ENCODE results near the gene SLC22A13. TPM values are rescaled to one million over a fixed set of nuclear protein-coding genes. Genes with fewer than 3 reads are reported as not detected.

The SLC22A13 gene
- total and polyA plus RNA-seq, 2 of the 4 experiments (the other 2 are of a cell fraction) = under 0.01 to 0.22 TPM

DNA sequence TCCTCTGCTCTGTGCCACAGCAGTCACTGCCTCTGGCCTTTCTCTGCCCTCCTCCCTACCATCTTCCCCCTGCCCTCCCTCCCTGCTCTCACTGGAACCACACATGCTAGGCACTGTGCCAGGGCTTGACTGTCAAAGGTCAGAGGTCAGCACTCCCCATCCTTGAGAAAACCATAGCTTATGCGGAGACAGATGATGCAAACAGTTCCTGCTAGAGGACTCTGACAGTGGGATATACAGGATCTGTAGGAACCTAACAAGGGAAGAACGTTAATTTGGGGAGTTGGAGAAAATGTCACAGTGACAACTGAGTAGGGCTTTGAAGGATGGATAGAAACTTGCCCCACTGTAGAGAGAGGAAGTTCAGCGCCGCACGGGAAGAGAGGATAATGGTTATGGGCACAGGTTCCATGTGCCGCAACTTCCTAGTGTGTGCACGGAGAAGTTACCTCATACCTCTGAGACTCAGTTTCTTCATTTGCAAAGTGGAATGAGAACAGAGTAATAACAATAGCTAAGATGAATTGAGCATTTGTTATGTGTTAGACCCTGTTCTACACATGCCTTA is 51.7 kb downstream of the SLC22A13 start:
- Histone ChIP-seq H3K9me1 (ENCODE audit: insufficient read depth, low read length) (no peaks in the 10 kb centered on the region), H3K4me3 (ENCODE audit: insufficient read depth, low read depth, low read length) (no peak overlapping the region), H3K4me2 (ENCODE audit: low read depth, low read length) (no peak overlapping the region), H2AK5ac (ENCODE audit: low read depth, low read length) (no peak overlapping the region), H2AFZ (replicated peaks; ENCODE audit: low read length, poor library complexity) (no peak overlapping the region), H2BK120ac (ENCODE audit: low read depth, low read length) (no peak overlapping the region), H3K36me3 (ENCODE audit: control insufficient read depth, insufficient read depth, low read length) (no peaks in the 10 kb centered on the region), H2BK5ac (ENCODE audit: low read depth, low read length, poor library complexity, severe bottlenecking) (no peak overlapping the region), H4K91ac (ENCODE audit: insufficient read depth, low read depth, low read length) (no peak overlapping the region), H3K4me1 (ENCODE audit: control insufficient read depth, insufficient read depth, low read length) (no peaks in the 10 kb centered on the region), H3K23ac (ENCODE audit: low read depth, low read length) (no peak overlapping the region), H2BK20ac (ENCODE audit: low read depth, low read length) (no peak overlapping the region), H3K18ac (ENCODE audit: low read depth, low read length) (no peak overlapping the region), H3K9ac (ENCODE audit: low read depth, low read length) (no peak overlapping the region), H3K56ac (ENCODE audit: extremely low read depth, insufficient read depth, low read length) (no peak overlapping the region), H3K4ac (ENCODE audit: low read depth, low read length) (no peak overlapping the region), H4K5ac (ENCODE audit: low read depth, low read length) (no peak overlapping the region), H4K8ac (ENCODE audit: low read depth in 2 of 2, low read length in 2 of 2) (no peak overlapping the region), H2AK9ac (replicated peaks; ENCODE audit: low read depth, low read length, poor library complexity) (no peak overlapping the region), H3K79me1 (ENCODE audit: low read depth in 1 of 2, low read length in 2 of 2) (no peaks in the 10 kb centered on the region), H3K9me3 (ENCODE audit: control insufficient read depth, insufficient read depth, low read length) (no peaks in the 10 kb centered on the region; the same call in 1 of the 2 replicates), H2BK15ac (ENCODE audit: low read depth, low read length) (no peak overlapping the region), H3K14ac (replicated peaks; ENCODE audit: low read depth, low read length) (no peak overlapping the region), H3K27me3 (ENCODE audit: control insufficient read depth, insufficient read depth, low read length) (peaks cover 9% of the 10 kb centered on the region; the same call in 1 of the 2 replicates), H3K27ac (ENCODE audit: insufficient read depth, low read length) (no peak overlapping the region), H4K20me1 (ENCODE audit: insufficient read depth, low read length) (no peaks in the 10 kb centered on the region)
- TF ChIP-seq CEBPB (IDR thresholded peaks at IDR 0.05; ENCODE audit: low read depth, low read length) (no peak), CHD1 (IDR thresholded peaks at IDR 0.05; ENCODE audit: low read depth, low read length) (no peak), RCOR1 (IDR thresholded peaks at IDR 0.05; ENCODE audit: insufficient replicate concordance, low read length) (no peak), ELK1 (IDR thresholded peaks at IDR 0.05; ENCODE audit: borderline replicate concordance, low read depth, low read length) (no peak), MAZ (IDR thresholded peaks at IDR 0.05; ENCODE audit: borderline replicate concordance, low read depth, low read length) (no peak), SMC3 (IDR thresholded peaks at IDR 0.05; ENCODE audit: low read depth, low read length) (no peak), CTCF (conservative IDR thresholded peaks at IDR 0.05; ENCODE audit: low read depth, low read length) (no peak), MXI1 (IDR thresholded peaks at IDR 0.05; ENCODE audit: borderline replicate concordance, low read depth, low read length) (no peak), RFX5 (IDR thresholded peaks at IDR 0.05; ENCODE audit: low read depth, low read length) (no peak), BHLHE40 (IDR thresholded peaks at IDR 0.05; ENCODE audit: low read depth, low read length) (no peak), POLR2A (IDR thresholded peaks at IDR 0.05; ENCODE audit: low read depth, low read length) (no peak), RAD21 (IDR thresholded peaks at IDR 0.05; ENCODE audit: low read length) (no peak), FOS (IDR thresholded peaks at IDR 0.05; ENCODE audit: low read depth, low read length) (no peak)
- TF ChIP-seq, protein P1, sequence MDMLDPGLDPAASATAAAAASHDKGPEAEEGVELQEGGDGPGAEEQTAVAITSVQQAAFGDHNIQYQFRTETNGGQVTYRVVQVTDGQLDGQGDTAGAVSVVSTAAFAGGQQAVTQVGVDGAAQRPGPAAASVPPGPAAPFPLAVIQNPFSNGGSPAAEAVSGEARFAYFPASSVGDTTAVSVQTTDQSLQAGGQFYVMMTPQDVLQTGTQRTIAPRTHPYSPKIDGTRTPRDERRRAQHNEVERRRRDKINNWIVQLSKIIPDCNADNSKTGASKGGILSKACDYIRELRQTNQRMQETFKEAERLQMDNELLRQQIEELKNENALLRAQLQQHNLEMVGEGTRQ (IDR thresholded peaks at IDR 0.05; ENCODE audit: low read depth, low read length) = no peak
- in situ Hi-C loops (cut with MboI; ENCODE audit: low sequenced_read_pairs) = no loop called here
- dilution Hi-C loops (cut with HindIII; ENCODE audit: low sequenced_read_pairs, unreplicated experiment) = no loop called here
- intact Hi-C loops (cut with micrococcal nuclease) = no loop called here
- no CpG with 5 or more reads among the region's 7 CpGs for WGBS, 2 experiments (ENCODE audit: extremely low coverage in 2 of 2, insufficient read length in 1 of 2)
- ATAC-seq (ENCODE audit: low read depth) (no peak), DNase-seq (no peak)
- no TSS peak for BruUV-seq (replicated peaks)
- POLR2A ChIA-PET (ENCODE audit: unreplicated experiment) = no interaction called here
- CTCF ChIA-PET = no interaction called here

Measured in IMR-90 (cell line).